ENCODE data around the gene RNPEPL1.

Gene RNPEPL1

DNA sequence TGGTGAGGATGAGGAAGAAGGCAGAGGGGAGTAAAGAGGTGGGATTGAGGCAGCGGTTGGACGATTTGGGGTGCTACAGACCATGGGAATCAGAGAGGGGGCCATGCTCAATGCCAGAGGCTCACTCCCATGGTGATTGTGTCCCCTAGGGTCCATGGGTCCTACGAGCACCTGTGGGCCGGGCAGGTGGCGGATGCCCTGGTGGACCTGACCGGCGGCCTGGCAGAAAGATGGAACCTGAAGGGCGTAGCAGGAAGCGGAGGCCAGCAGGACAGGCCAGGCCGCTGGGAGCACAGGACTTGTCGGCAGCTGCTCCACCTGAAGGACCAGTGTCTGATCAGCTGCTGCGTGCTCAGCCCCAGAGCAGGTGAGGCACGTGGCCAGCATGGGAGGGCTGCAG is 23.5 kb downstream of the RNPEPL1 start:
- no peak for DNase-seq (ENCODE audit: low read depth in 2 of 2)

DNA sequence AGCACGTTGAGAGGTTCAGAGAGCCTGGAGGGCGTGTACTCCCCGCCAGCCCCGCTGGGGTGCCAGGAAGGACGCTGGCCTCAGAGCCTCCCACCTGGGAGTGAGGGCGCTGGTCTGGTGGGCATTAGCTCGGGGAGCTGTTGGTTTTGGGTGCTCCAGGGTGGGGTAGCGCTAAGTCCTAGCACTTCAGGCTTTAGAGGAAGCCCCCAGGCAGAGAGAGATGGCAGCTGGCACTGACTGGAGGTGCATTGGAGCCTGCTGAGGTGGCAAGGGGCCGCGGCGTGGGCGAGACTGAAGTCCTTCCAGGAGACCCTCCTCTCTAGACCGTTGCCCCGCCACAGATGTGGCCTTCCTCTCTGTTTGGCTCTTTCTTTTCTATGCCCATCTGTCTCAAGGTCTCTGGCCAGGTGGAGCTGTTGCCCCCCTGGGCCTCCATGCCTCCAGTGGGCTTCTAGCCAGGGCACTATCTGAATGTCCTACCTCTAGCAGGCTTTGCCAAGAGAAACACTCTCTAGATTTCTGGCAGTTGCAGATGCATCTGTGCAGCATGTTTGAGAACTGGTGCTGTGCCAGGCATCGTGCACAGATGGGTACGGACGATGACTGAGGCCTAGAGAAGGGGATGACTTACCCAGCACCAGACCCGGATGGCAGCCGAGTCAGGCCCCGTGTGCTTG is 24.9 kb downstream of the RNPEPL1 start:
- no peak for DNase-seq (ENCODE audit: low read depth in 2 of 2)

GRCh38 chr2:240593703-240594451 is 25.6 kb downstream of the RNPEPL1 start:
- no peak for DNase-seq (ENCODE audit: low read depth in 2 of 2)

DNA sequence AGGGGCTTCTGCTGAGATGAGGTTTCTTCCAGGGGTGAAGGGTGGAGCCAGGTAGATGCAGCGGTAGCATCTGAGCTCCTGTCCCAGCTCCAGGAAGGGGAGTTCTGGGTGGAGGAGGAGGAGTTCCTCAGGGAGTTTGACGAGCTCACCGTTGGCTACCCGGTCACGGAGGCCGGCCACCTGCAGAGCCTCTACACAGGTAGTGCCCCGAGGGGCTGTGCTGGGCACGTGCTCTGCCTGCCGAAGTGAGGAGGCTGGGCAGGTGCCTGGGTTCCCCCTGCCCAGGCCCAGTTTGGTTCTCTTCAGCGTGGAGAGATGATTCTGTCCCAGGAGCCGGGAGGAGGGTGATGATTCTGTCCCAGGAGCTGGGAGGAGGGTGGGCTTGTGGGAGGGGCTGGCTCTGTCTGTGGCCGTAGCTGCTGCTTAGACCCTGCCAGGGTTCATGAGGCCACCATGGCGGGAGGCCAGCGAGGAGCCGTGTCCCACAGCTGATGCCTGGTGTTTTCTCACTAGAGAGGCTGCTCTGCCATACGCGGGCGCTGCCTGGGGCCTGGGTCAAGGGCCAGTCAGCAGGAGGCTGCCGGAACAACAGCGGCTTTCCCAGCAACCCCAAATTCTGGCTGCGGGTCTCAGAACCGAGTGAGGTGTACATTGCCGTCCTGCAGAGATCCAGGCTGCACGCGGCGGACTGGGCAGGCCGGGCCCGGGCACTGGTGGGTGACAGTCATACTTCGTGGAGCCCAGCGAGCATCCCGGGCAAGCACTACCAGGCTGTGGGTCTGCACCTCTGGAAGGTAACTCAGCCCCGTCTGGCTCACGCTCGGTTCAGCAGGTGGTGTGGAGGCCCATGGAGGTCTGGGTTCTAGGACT is 26.5 kb downstream of the RNPEPL1 start:
- no peak for DNase-seq (ENCODE audit: low read depth in 2 of 2)

DNA sequence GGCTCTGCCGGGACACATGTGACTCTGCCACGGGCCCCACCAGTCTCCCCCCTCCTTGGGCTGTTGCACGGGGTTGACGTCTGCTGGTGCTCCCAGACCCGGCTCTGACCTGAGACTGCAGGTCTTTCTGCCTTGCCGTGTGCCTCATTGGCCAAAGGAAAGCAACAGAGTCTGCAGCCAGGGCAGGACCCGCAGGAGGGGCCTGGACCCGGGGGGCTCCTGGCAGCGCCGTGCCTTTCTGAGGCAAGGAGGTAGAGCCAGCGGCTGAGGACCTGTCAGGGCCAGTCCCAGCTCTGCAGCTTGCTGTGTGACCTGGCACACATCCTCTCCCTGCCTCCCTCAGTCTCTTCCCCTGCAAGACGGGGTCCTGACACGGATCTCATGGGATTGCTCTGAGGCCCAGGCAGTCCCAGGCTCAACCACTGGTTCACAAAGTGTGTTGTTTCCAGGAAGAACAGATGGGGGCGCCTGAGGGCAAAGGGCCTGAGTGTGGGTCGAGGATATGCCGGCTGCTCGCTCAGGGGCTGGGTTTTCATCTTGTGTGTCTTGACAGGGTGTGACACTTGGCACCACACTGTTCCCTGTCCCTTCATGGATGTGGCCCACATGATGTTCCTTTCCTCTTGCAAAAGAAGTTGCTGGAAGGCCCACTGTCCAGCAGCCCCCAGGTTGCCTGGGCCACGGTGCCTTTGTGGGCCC is 27.2 kb downstream of the RNPEPL1 start:
- DNase-seq (ENCODE audit: low read depth in 2 of 2): peak in 1 of 2 donors; percentile 16

DNA sequence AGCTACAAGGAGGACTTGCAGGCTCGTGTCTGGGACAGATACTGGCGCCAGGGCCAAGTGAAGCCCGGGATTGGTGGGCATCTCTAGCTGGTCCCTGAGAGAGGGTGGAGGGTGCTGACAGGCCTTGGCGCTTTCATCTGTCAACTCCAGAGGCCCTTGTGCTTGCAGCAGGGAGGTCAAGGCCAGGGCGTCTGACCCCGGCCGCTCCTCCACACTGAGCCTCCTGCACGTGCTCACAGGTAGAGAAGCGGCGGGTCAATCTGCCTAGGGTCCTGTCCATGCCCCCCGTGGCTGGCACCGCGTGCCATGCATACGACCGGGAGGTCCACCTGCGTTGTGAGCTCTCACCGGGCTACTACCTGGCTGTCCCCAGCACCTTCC is 27.8 kb downstream of the RNPEPL1 start:
- no peak for DNase-seq (ENCODE audit: low read depth in 2 of 2)

- DNase-seq (ENCODE audit: low read depth in 2 of 2): no peak
These were observed 28.2 kb downstream of the RNPEPL1 start for GRCh38 chr2:240596491-240596931.

- DNase-seq (ENCODE audit: low read depth in 2 of 2): no peak
These were observed 28.8 kb downstream of the RNPEPL1 start for GRCh38 chr2:240597054-240597418.

DNA sequence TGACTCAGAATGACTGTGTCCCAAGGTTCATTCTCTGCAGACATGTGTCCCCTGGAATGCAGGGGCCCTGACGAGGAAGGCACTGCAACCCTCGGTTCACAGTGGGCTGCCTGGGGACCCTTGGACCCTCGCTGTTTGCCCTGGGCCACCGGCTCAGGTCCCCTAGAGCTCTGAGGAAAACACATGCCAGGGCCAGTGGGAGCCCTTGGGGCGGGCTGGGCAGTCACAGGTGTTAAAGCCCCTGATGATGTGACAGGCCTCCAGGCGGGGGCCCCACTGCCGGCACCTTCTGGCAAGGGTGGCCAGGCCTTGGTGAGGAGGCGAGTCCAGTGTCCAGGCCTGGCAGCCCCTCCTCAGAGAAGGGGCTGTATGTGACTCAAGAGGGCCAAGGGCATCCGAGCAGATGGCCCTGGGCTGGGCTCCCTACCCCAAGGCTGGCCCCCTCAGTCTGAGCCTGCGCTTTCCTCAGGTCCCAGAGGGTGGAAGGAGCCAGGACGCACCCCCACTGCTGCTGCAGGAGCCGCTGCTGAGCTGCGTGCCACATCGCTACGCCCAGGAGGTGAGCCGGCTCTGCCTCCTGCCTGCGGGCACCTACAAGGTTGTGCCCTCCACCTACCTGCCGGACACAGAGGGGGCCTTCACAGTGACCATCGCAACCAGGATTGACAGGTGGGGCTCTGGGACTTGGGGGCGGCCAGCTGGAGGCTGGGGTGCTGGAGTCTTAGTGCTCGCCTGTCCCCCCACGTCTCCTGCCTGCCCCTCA is 29.3 kb downstream of the RNPEPL1 start:
- DNase-seq (ENCODE audit: low read depth in 2 of 2): no peak

- no peak for DNase-seq (ENCODE audit: low read depth in 2 of 2)
These were observed 30.1 kb downstream of the RNPEPL1 start for GRCh38 chr2:240598311-240598911.

- DNase-seq (ENCODE audit: low read depth in 2 of 2): no peak
These were observed 30.9 kb downstream of the RNPEPL1 start for GRCh38 chr2:240599141-240599583.

DNA sequence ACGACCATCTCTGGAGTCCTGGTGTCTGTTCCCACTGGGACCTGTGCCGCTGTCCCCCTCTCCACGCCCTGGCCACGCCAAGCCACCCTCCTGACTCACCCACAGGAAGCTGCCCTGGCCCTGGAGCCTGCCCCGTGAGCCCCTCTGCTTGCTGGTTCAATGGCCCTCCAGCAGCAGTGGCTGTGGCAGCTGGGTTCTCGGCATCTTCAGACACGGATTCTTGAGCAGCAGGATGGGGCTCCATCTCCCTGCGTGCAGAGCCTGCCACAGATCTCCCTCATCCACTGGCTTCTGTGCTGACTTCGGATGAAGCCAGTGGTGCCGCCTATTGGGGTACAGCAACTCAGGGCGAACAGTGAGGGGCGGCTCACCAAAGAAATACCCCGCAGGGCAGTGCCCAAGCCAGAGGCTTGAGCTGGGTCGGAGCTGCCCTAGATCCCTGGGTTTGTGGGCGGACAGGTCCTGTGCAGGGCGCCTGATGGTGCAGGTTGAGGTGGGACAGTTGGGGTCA is 32.2 kb downstream of the RNPEPL1 start:
- no peak for DNase-seq (ENCODE audit: low read depth in 2 of 2)

- no peak for DNase-seq (ENCODE audit: low read depth in 2 of 2)
These were observed 33.0 kb downstream of the RNPEPL1 start for GRCh38 chr2:240601061-240601830.

GRCh38 chr2:240601831-240602160 is 33.5 kb downstream of the RNPEPL1 start:
- no peak for DNase-seq (ENCODE audit: low read depth in 2 of 2)

- no peak for DNase-seq (ENCODE audit: low read depth in 2 of 2)
These were observed 34.2 kb downstream of the RNPEPL1 start for GRCh38 chr2:240602266-240603050.

GRCh38 chr2:240603081-240603835 is 35.0 kb downstream of the RNPEPL1 start:
- DNase-seq (ENCODE audit: low read depth in 2 of 2): no peak

- DNase-seq (ENCODE audit: low read depth in 2 of 2): no peak
These were observed 35.6 kb downstream of the RNPEPL1 start for GRCh38 chr2:240603846-240604245.

- no peak for DNase-seq (ENCODE audit: low read depth in 2 of 2)
These were observed 36.1 kb downstream of the RNPEPL1 start for GRCh38 chr2:240604291-240604938.
